B cell (primary cell): ENCODE results near the gene ADAMTS12. TPM values are rescaled to one million over a fixed set of nuclear protein-coding genes. Genes with fewer than 3 reads are reported as not detected.

ENCODE experiments used
- ATAC-seq: fragments of 200-7000 bp; cut with Tn5 transposase; one replicate; pipeline ENCODE4 v1.10.0; 2021; ENCODE audit warnings: low read depth, mild to moderate bottlenecking, moderate number of reproducible peaks, moderate library complexity
- CTCF ChIA-PET: fragments of 350-600 bp; sonication (Branson Sonifier 250); formaldehyde crosslinking; loops from one replicate; lab custom pipeline; 2021; ENCODE audit warnings: antibody characterized with exemption, inconsistent platforms; lab: Charles Lee
- POLR2A ChIA-PET: fragments of 350-600 bp; sonication (Branson Sonifier 250); formaldehyde crosslinking; loops from one replicate; lab custom pipeline; 2021; ENCODE audit warnings: antibody characterized with exemption; lab: Charles Lee
- DNase-seq: peaks from one replicate; pipeline ENCODE4 v3.0.0; 2013
- H2AFZ ChIP-seq: 2 replicates; pipeline ENCODE4 v1.6.1; 2012; ENCODE audit warnings: mild to moderate bottlenecking, low read depth, low read length; ENCODE audit not compliant: insufficient read depth, poor library complexity, severe bottlenecking
- H3K27ac ChIP-seq, 2 donors: 1 replicate in 1 of 2; 2 replicates in 1 of 2; pipeline ENCODE4 v1.5.1; 2012 to 2013; ENCODE audit warnings: low read length in 2 of 2, mild to moderate bottlenecking in 2 of 2, moderate library complexity in 1 of 2
- H3K27me3 ChIP-seq, 4 experiments: fragments of 200-600 bp in 1 of 4; sonication (generic) in 1 of 4; replicated peaks in 1 of 4; 1 replicate in 2 of 4; 2 replicates in 2 of 4; pipeline versions ENCODE4 v1.6.1 to v1.7.0; 2013 to 2016; ENCODE audit warnings: low read length in 3 of 4, mild to moderate bottlenecking in 2 of 4, mixed read lengths in 1 of 4, moderate library complexity in 1 of 4; ENCODE audit not compliant: insufficient read depth in 4 of 4, control insufficient read depth in 3 of 4; ENCODE audit errors: control extremely low read depth in 1 of 4
- H3K36me3 ChIP-seq, 2 experiments: replicated peaks in 1 of 2; 1 replicate in 1 of 2; 2 replicates in 1 of 2; pipeline versions ENCODE4 v1.6.1 to v1.7.1; 2013; ENCODE audit warnings: low read length in 1 of 2; ENCODE audit not compliant: insufficient read depth in 2 of 2, control insufficient read depth in 1 of 2; ENCODE audit errors: control extremely low read depth in 1 of 2, extremely low read depth in 1 of 2
- H3K4me1 ChIP-seq, 2 donors: fragments of 200-600 bp in 1 of 2; sonication (generic) in 1 of 2; 1 replicate in 1 of 2; 2 replicates in 1 of 2; pipeline versions ENCODE4 v1.5.1 to v1.6.1; 2013 to 2017; ENCODE audit warnings: low read length in 2 of 2; ENCODE audit not compliant: control insufficient read depth in 2 of 2, insufficient read depth in 2 of 2
- H3K4me2 ChIP-seq: replicated peaks from 2 replicates; pipeline ENCODE3; 2012; ENCODE audit warnings: mild to moderate bottlenecking, low read depth, low read length; ENCODE audit not compliant: poor library complexity, severe bottlenecking
- H3K4me3 ChIP-seq, 5 experiments: fragments of 200-600 bp in 1 of 5; sonication (generic) in 1 of 5; 1 replicate in 3 of 5; 2 replicates in 2 of 5; pipeline versions ENCODE4 v1.5.1 to v1.7.0; 2011 to 2016; ENCODE audit warnings: low read length in 4 of 5, mild to moderate bottlenecking in 4 of 5, low read depth in 2 of 5, control low read depth in 1 of 5, moderate library complexity in 1 of 5; ENCODE audit not compliant: insufficient read depth in 1 of 5; ENCODE audit errors: control extremely low read depth in 1 of 5, extremely low read depth in 1 of 5
- H3K79me2 ChIP-seq: fragments of 200-600 bp; sonication (generic); one replicate; pipeline ENCODE4 v1.6.0; 2016; ENCODE audit warnings: low read length; ENCODE audit not compliant: control insufficient read depth, insufficient read depth
- H3K9ac ChIP-seq: fragments of 200-600 bp; sonication (generic); 2 replicates; pipeline ENCODE4 v1.6.1; 2017; ENCODE audit warnings: mild to moderate bottlenecking, low read length, moderate library complexity
- H3K9me3 ChIP-seq, 3 donors: one replicate each; pipeline versions ENCODE4 v1.6.1 to v1.7.1; 2013; ENCODE audit warnings: low read length in 2 of 3; ENCODE audit not compliant: control insufficient read depth in 2 of 3, insufficient read depth in 1 of 3; ENCODE audit errors: control extremely low read depth in 1 of 3
- H4K20me1 ChIP-seq: 2 replicates; pipeline ENCODE4 v1.6.0; 2012; ENCODE audit warnings: mild to moderate bottlenecking, low read length; ENCODE audit not compliant: insufficient read depth, control insufficient read depth, poor library complexity, severe bottlenecking
- H3K27ac Mint-ChIP-seq: one replicate; pipeline ENCODE4 v1.8.0; 2021; ENCODE audit warnings: mixed read lengths
- H3K27me3 Mint-ChIP-seq: one replicate; pipeline ENCODE4 v1.8.0; 2021; ENCODE audit warnings: mixed read lengths
- H3K4me1 Mint-ChIP-seq: one replicate; pipeline ENCODE4 v1.8.0; 2021; ENCODE audit warnings: mixed read lengths
- H3K4me3 Mint-ChIP-seq: one replicate; pipeline ENCODE4 v1.8.0; 2021; ENCODE audit warnings: mixed read lengths
- H3K9me3 Mint-ChIP-seq: one replicate; pipeline ENCODE4 v1.8.0; 2022; ENCODE audit warnings: mixed read lengths; ENCODE audit not compliant: insufficient read depth
- CTCF ChIP-seq: fragments of 200-600 bp; IDR thresholded peaks from one replicate; pipeline ENCODE4 v1.8.0; 2022; ENCODE audit warnings: antibody characterized with exemption, mild to moderate bottlenecking
- EZH2 ChIP-seq: IDR thresholded peaks from 2 replicates; pipeline ENCODE4 v1.6.1; 2012; ENCODE audit warnings: borderline replicate concordance, low read depth, mild to moderate bottlenecking, moderate library complexity, low read length; ENCODE audit not compliant: insufficient read depth, poor library complexity, severe bottlenecking
- WGBS: methylation state at CpG from one replicate; pipeline ENCODE4 v1.1.5; 2013; ENCODE audit warnings: missing lambda C conversion rate; ENCODE audit not compliant: insufficient coverage; 5-methylcytosine and 5-hydroxymethylcytosine counted together
- intact Hi-C: fragments of 100-400 bp; cut with micrococcal nuclease; formaldehyde crosslinking; loops from one replicate; pipeline ENCODE4 v1.10.0; 2022
- polyA plus RNA-seq: library from polyadenylated mRNA; depleted of rRNA; stranded (reverse); fragments of >200 nt; gene quantifications from 2 replicates; pipeline ENCODE4 v1.2.3, GENCODE V29; 2012
- total RNA-seq, 2 donors: library from RNA; stranded (reverse); fragments of 120-200 nt in 1 of 2; gene quantifications; 1 replicate in 1 of 2; 2 replicates in 1 of 2; pipeline versions ENCODE4 v1.2.3 to v1.2.4, GENCODE V29; 2013 to 2022

The ADAMTS12 gene
- total and polyA plus RNA-seq, 2 donors (not counting 1 experiment from before 2014, with no cell fraction given): not detected

- H2AFZ ChIP-seq: no peak overlapping the region
- POLR2A ChIA-PET: no interaction called here
- H3K36me3 ChIP-seq: no peaks in the 10 kb centered on the region
- H3K27me3 ChIP-seq: no peaks in the 10 kb centered on the region
- no peaks in the 10 kb centered on the region for H4K20me1 ChIP-seq
- no CpG with 5 or more reads among the region's 1 CpG for WGBS
- H3K27me3 Mint-ChIP-seq: no peaks in the 10 kb centered on the region
- H3K4me3 ChIP-seq: no peak overlapping the region
- H3K79me2 ChIP-seq: no peaks in the 10 kb centered on the region
- no peaks in the 10 kb centered on the region for H3K4me1 ChIP-seq
- H3K4me1 Mint-ChIP-seq: no peaks in the 10 kb centered on the region
- no peak overlapping the region for H3K27ac ChIP-seq
- ATAC-seq (no peak), DNase-seq (no peak)
- intact Hi-C loops: no loop called here
- CTCF ChIA-PET: no interaction called here
- no peaks in the 10 kb centered on the region for H3K9me3 ChIP-seq
- no peak overlapping the region for H3K4me2 ChIP-seq
- no peak overlapping the region for H3K4me3 Mint-ChIP-seq
- TF ChIP-seq CTCF (no peak), EZH2 (no peak)
- no peak overlapping the region for H3K9ac ChIP-seq
- H3K9me3 Mint-ChIP-seq: no peaks in the 10 kb centered on the region
- H3K27ac Mint-ChIP-seq: no peak overlapping the region
Measured at GRCh38 chr5:33611877-33612276, 279.9 kb downstream of the ADAMTS12 start.

- Histone ChIP-seq H3K27ac (no peak overlapping the region), H3K27me3 (no peaks in the 10 kb centered on the region), H4K20me1 (no peaks in the 10 kb centered on the region), H3K9me3 (no peaks in the 10 kb centered on the region), H3K4me1 (no peaks in the 10 kb centered on the region), H3K4me2 (no peak overlapping the region), H2AFZ (no peak overlapping the region), H3K9ac (no peak overlapping the region), H3K79me2 (no peaks in the 10 kb centered on the region), H3K4me3 (no peak overlapping the region), H3K36me3 (no peaks in the 10 kb centered on the region)
- ATAC-seq: no peak
- H3K4me1 Mint-ChIP-seq: no peaks in the 10 kb centered on the region
- no peak for TF ChIP-seq EZH2
- no peak for TF ChIP-seq CTCF
- H3K27ac Mint-ChIP-seq: no peak overlapping the region
- no peaks in the 10 kb centered on the region for H3K27me3 Mint-ChIP-seq
- H3K9me3 Mint-ChIP-seq: no peaks in the 10 kb centered on the region
- POLR2A ChIA-PET: no interaction called here
- 71% methylated on average over 2 of the region's 8 CpGs for WGBS
- CTCF ChIA-PET: interaction anchor here (1.0 to 1.3 kb wide), 2 partner anchors 20 to 173 kb away, joined by 3 read pairs; no protein-coding TSS in a partner anchor
- intact Hi-C loops: no loop called here
- no peak for DNase-seq
- no peak overlapping the region for H3K4me3 Mint-ChIP-seq
Measured at GRCh38 chr5:33608344-33609041, 283.3 kb downstream of the ADAMTS12 start.
